ENCODE data around the gene PCDH20. TPM values are rescaled to one million over a fixed set of nuclear protein-coding genes. Genes with fewer than 3 reads are reported as not detected.

Gene PCDH20
- 2.8 and 3.3 TPM in 2 replicates for total RNA-seq (2014; rRNA removed; shearing (Covaris generic))
- polyA plus RNA-seq (2015; cell fraction: cytosol; rRNA removed): 0.65 and 0.79 TPM in 2 replicates
- polyA plus RNA-seq (2015; cell fraction: nucleus; rRNA removed): 0.24 and 0.57 TPM in 2 replicates

- in situ Hi-C loops (cut with HindIII; ENCODE audit: low pct_unique_long_range_greater_than_20kb, low sequenced_read_pairs): no loop called here
Observed at GRCh38 chr13:61415749-61416148, at the start of gene PCDH20. Gene PCDH20 (minus strand): TSS chr13:61415849. CDS start chr13:61415158, 691 bp downstream.

GRCh38 chr13:61463024-61463423 lies 47.4 kb upstream of the PCDH20 start:
- in situ Hi-C loops (cut with HindIII; ENCODE audit: low pct_unique_long_range_greater_than_20kb, low sequenced_read_pairs): no loop called here
- DNase-seq (ENCODE audit: low read depth, low spot score): no peak

More at GRCh38 chr13:61415749-61416148, at the start of gene PCDH20:
- no peak for DNase-seq (ENCODE audit: low read depth, low spot score)

- no peak for DNase-seq (ENCODE audit: low read depth, low spot score)
- in situ Hi-C loops (cut with HindIII; ENCODE audit: low pct_unique_long_range_greater_than_20kb, low sequenced_read_pairs): no loop called here
Observed at GRCh38 chr13:61453121-61453520, 37.5 kb upstream of the PCDH20 start.

DNA sequence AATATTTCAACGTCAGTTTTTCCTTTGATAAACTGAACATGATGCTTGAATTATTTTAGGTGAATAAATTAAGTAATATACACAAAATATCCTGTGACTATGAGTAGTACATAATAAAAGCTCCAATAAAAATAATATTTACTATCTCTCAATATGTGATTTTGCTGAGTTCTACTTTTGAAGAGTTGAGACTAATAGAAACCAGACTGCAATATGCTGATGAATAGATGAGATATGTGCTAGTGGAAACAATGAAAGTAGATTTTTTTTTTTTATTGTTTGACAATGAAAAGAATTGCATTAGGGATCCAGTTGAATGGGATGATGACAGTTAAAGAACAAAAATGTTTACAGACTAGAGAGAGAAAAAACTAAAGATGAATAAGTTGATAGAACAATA lies 16.4 kb upstream of the PCDH20 start:
- in situ Hi-C loops (cut with HindIII; ENCODE audit: low pct_unique_long_range_greater_than_20kb, low sequenced_read_pairs): no loop called here
- no peak for DNase-seq (ENCODE audit: low read depth, low spot score)

DNA sequence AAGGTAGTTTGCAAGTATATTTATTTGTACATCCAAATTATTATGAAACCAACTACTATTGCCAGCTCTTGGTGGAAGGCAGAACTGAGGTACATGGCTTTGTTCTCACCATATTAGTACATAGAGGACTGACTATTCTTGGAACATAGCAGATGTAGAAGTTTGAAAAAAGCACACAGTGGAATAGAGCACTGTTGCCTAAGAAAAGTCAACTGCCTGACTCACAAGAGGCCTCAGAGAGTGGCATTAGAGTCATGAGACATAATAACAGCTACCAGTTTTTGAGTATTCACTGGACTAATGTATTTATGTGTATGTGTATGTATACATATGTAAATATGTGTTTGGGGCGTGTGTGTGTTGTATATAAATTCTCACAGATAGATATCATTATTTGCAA lies 8.3 kb upstream of the PCDH20 start:
- in situ Hi-C loops (cut with HindIII; ENCODE audit: low pct_unique_long_range_greater_than_20kb, low sequenced_read_pairs): no loop called here
- no peak for DNase-seq (ENCODE audit: low read depth, low spot score)

DNA sequence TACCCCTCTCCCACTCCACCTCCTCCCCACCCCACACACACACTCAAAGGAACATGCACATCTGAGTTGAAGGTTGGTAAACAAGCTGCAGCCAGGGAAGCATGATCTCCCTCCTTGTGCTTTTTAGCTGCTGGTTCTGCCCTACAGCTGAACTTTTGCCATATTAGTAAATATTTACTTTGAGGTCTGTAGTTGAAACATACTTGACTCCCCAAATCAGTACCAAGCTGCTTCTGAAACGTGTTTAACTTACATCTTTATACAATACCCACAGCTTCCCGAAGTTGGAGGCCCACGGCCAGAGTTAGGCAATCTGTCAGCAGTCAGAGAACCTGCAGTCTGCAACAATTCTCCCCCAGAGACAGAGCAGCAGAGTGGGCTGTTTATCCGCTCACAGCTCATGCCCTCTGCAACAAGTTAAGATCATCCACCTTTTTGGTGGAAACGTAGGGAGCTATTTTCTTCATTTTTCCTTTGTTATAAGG lies 1.5 kb upstream of the PCDH20 start:
- no peak for DNase-seq (ENCODE audit: low read depth, low spot score)

DNA sequence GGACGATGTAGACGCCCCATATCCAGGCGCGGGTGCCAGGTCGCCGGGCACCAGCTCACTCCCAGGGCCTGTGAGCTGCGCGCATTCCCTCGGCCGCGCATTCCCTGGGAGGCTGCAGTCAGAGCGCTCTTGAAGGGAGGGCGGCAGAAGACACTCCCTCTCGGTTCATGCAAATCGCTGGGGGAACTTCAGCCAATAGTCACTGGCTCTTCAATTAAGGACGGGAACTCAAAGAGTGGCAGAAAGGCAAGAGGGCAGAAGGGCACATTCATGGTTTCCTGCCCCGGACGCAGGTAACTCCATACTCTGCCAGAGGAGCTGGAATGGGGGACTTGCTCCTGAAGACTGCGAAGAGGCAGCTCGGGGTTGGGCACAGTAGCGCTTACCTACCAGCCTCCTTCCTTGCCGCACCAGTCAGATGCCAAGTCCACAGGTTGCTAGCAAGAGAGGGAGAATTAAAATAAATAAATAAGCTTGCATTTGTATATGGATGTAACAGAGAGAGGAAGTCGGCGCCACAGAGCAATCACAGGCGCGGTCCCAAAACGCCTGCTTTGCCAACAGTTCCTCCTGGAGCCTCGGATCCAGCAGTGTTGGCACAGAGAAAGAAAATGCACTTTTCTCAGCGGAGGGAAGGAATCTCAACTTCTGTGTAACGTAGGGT lies 459 bp downstream of the PCDH20 start:
- DNase-seq (ENCODE audit: low read depth, low spot score): peak; percentile 33
- in situ Hi-C loops (cut with HindIII; ENCODE audit: low pct_unique_long_range_greater_than_20kb, low sequenced_read_pairs): no loop called here

More for the DNA sequence above, 1.5 kb upstream of the PCDH20 start:
- in situ Hi-C loops (cut with HindIII; ENCODE audit: low pct_unique_long_range_greater_than_20kb, low sequenced_read_pairs): no loop called here

DNA sequence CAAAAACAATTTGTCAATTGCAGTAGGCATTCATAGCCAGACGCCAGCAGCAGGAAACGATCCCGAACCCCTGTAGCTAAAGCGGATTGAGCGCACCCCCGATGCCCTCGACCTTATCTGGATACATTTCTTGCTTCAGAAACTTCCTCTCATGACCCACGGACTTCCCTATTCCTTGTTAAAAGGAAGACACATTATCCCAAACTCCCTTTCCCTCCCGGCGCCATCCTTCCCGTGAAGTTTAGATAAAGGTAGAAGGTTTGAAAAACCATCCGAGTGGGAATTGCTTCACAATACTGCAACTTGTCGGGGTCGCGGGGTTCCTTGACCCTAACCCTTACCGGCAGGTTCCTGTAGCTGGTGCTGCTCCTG lies 977 bp downstream of the PCDH20 start:
- DNase-seq (ENCODE audit: low read depth, low spot score): no peak
- in situ Hi-C loops (cut with HindIII; ENCODE audit: low pct_unique_long_range_greater_than_20kb, low sequenced_read_pairs): no loop called here

DNA sequence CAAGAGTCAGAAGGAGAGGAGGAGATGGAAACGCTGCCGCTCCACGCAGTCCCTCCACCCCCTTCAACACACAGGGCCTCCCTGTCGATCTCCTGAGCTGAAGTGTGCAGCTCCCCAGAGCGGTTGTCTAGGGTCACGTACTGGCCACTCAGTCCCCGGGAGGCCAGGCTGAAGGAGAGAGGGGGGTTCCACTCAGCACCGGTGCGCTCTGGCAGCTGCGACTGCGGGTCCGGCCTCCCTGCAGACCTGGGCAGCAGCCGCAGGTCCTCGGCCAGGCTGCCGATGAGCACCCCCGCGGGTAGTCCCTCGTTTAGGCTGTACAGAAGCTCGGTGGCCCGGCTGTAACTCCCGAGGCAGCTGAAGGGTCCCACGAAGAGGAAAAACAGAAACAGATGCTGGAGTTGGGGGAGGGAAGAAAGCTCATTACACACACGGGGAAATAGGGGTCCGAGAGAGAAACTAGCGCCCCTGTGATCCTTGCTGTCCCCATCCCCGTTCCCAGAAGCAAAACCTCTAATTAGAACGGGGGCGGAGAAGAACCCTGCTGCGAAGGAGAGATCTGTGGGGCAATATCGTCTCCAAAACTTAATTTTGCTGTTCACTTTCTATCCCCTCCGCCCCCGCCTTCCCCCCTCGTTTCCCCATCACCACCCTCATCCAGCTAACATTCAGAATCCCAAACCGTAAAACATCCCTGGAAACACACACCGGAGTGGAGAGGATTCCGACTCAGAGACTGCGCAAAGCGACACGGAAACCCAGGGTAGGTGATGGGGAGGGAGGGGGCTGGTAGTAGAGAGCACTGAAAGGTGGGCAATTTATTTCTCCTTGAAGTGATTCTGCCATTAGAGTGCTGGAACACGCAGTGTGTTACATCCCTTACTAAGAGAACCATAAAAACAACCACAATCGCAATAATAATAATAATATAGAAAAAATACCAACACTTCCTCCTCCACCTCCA lies 1.8 kb downstream of the PCDH20 start:
- in situ Hi-C loops (cut with HindIII; ENCODE audit: low pct_unique_long_range_greater_than_20kb, low sequenced_read_pairs): no loop called here
- no peak for DNase-seq (ENCODE audit: low read depth, low spot score)

DNA sequence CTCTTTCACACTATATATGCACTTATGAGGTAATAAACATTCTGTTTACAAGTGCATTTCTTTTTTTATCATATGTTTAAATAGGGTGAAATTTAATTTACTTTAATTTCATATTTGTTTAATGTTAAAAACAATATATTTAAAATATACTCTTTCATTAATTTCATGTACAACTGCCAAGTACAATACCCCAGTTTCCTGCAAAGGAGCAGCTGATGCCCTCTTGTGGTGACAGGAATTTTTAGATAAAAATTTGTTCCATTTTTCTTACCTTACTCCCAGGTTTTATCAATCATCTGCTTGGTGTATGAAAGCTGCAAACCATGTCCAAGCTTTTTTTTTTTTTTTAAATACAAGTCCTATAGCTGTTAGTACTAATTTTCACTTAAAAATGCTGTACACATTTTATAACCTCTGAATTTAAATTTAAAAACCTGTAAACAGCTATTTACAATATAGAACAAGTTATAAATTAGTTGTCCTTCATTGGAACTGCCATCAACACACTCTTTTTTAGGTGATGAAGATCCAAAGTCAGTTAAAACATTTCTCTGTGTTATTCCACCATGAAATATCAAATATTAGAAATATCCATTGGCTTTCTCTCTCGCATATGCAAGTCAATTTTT lies 4.9 kb downstream of the PCDH20 start:
- DNase-seq (ENCODE audit: low read depth, low spot score): peak; percentile 40
- in situ Hi-C loops (cut with HindIII; ENCODE audit: low pct_unique_long_range_greater_than_20kb, low sequenced_read_pairs): no loop called here

- DNase-seq (ENCODE audit: low read depth, low spot score): no peak
- in situ Hi-C loops (cut with HindIII; ENCODE audit: low pct_unique_long_range_greater_than_20kb, low sequenced_read_pairs): no loop called here
Observed at GRCh38 chr13:61410266-61410665, 5.4 kb downstream of the PCDH20 start.

DNA sequence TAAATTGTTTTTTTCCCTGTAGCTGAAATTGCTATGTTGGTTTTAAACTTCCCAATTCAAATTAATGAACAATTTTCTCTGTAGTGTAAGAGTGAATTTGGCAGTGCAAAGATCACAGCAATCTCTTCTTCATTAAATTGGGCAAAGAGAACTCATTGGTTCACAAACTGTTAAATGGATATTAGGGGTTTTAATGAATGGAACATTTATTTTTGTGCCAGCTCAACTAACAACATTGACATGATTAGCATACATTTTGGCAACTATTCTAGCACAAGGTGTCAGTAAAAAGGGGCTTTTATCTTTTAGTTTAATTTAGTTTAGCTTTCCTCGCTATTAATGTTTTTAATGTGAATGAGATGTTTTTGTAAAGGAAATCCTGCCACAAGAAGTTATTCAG lies 7.1 kb downstream of the PCDH20 start:
- DNase-seq (ENCODE audit: low read depth, low spot score): no peak
- in situ Hi-C loops (cut with HindIII; ENCODE audit: low pct_unique_long_range_greater_than_20kb, low sequenced_read_pairs): no loop called here

DNA sequence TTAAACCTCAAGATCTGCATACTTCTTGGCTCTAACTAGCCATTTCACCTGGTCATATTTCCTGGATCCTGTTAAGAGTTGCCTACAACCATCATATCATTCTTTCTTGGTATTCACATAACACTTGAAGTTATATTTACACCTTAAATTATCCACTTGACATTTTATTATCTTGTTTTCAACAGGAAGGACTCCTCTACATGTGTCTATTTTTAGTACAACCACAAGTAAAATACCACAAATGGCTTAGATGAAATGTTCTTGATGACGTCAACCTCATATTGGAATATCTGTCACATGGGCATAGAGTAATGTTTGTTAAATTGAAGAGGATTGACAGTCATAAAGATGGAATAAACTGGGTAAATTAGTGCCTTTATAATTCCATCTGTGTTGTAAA lies 9.4 kb downstream of the PCDH20 start:
- in situ Hi-C loops (cut with HindIII; ENCODE audit: low pct_unique_long_range_greater_than_20kb, low sequenced_read_pairs): no loop called here
- peak; percentile 65 for DNase-seq (ENCODE audit: low read depth, low spot score)

DNA sequence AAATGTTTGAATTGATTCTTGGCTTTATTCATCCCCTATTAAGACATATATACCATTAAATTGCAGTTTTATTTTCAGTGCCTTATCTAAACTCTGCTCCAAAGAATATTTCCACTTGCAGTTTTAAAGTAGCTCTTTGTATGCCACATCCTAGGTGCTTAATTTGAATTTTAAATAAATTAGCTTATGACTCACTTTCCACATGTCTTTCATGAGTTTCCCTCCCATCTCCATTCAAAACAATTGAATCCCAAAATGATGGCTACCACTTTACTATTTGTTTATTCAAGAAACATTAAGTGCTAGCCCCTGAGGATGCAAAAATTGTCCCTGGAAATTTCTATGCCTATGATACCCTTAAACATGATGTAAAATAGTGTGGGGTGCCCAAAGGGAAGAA lies 19.5 kb downstream of the PCDH20 start:
- no peak for DNase-seq (ENCODE audit: low read depth, low spot score)
- in situ Hi-C loops (cut with HindIII; ENCODE audit: low pct_unique_long_range_greater_than_20kb, low sequenced_read_pairs): no loop called here

- in situ Hi-C loops (cut with HindIII; ENCODE audit: low pct_unique_long_range_greater_than_20kb, low sequenced_read_pairs): no loop called here
- no peak for DNase-seq (ENCODE audit: low read depth, low spot score)
Observed at GRCh38 chr13:61391426-61391825, 24.2 kb downstream of the PCDH20 start.

- DNase-seq (ENCODE audit: low read depth, low spot score): no peak
- in situ Hi-C loops (cut with HindIII; ENCODE audit: low pct_unique_long_range_greater_than_20kb, low sequenced_read_pairs): no loop called here
Observed at GRCh38 chr13:61387694-61388093, 28.0 kb downstream of the PCDH20 start.

- DNase-seq (ENCODE audit: low read depth, low spot score): no peak
- in situ Hi-C loops (cut with HindIII; ENCODE audit: low pct_unique_long_range_greater_than_20kb, low sequenced_read_pairs): no loop called here
Observed at GRCh38 chr13:61383111-61383510, 32.5 kb downstream of the PCDH20 start.

DNA sequence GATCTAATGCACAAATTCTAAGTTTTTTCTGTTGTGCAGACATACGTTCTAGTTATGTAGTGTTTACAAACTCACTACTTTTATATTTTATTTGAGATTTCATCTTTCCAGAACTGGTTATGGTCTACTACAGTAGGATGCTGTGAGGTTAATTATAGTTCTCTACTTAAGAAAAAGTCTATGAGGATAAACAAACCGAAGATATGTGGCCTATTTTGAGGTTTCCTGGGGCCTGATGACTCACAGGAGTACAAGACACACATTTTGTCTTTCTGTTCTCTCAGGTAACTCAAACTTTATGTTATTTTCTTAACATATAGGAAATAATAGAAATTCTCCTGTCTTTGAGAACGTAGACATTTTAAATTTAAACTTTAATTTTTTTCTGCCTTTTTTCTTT lies 45.1 kb downstream of the PCDH20 start:
- in situ Hi-C loops (cut with HindIII; ENCODE audit: low pct_unique_long_range_greater_than_20kb, low sequenced_read_pairs): no loop called here
- no peak for DNase-seq (ENCODE audit: low read depth, low spot score)
